NCI-H1436 treated with DMSO at 0.1 percent for 48 hours (cell line): ENCODE results near the gene SMIM10L2A.
"Not testable (repeated sequence)": the region's sequence is repeated elsewhere in the genome, so short reads cannot be mapped to it uniquely, and the experiment has no call there.

ENCODE experiments used
- DNase-seq: peaks from one replicate; lab custom pipeline; 2025; lab: John Stamatoyannopoulos, UW

Gene SMIM10L2A

GRCh38 chrX:135454816-135455215 is 33.1 kb downstream of the SMIM10L2A start:
- no peak for DNase-seq

- DNase-seq, result not testable (repeated sequence)
These were observed 40.0 kb downstream of the SMIM10L2A start for GRCh38 chrX:135461756-135462155.

- no peak for DNase-seq
These were observed 42.2 kb downstream of the SMIM10L2A start for GRCh38 chrX:135463937-135464336.

- no peak for DNase-seq
These were observed 54.6 kb downstream of the SMIM10L2A start for GRCh38 chrX:135476378-135476777.

GRCh38 chrX:135477576-135477975 is 55.8 kb downstream of the SMIM10L2A start:
- no peak for DNase-seq
